Natural killer cell (primary cell): Measurements from ENCODE around the gene VAV3. TPM values are rescaled to one million over a fixed set of nuclear protein-coding genes. Genes with fewer than 3 reads are reported as not detected.

Experiments
- ATAC-seq, 3 donors: fragments of 150-1000 bp in 2 of 3; fragments of 200-7000 bp in 1 of 3; cut with Tn5 transposase; 1 replicate in 1 of 3; 2 replicates in 2 of 3; pipeline ENCODE4 v1.10.0; 2021; ENCODE audit warnings: mild to moderate bottlenecking in 2 of 3, moderate library complexity in 2 of 3
- DNase-seq, 2 donors: peaks; one replicate each; pipeline versions ENCODE4 v3.0.0 to v3.0.0-alpha.2; 2013 to 2021; ENCODE audit warnings: mixed read lengths in 1 of 2
- H3K27ac ChIP-seq: one replicate; pipeline ENCODE4 v1.5.1; 2013; ENCODE audit warnings: mild to moderate bottlenecking, low read length
- H3K27me3 ChIP-seq: one replicate; pipeline ENCODE4 v1.6.1; 2013; ENCODE audit warnings: low read length; ENCODE audit not compliant: control insufficient read depth, insufficient read depth
- H3K36me3 ChIP-seq: one replicate; pipeline ENCODE4 v1.6.1; 2013; ENCODE audit warnings: low read length; ENCODE audit not compliant: control insufficient read depth, insufficient read depth
- H3K4me1 ChIP-seq: one replicate; pipeline ENCODE4 v1.6.1; 2013; ENCODE audit warnings: low read length; ENCODE audit not compliant: control insufficient read depth, insufficient read depth
- H3K4me3 ChIP-seq: one replicate; pipeline ENCODE4 v1.5.1; 2013; ENCODE audit warnings: low read length
- H3K9me3 ChIP-seq: one replicate; pipeline ENCODE4 v1.6.1; 2013; ENCODE audit warnings: low read length; ENCODE audit not compliant: control insufficient read depth, insufficient read depth
- H3K27ac Mint-ChIP-seq, 2 donors: one replicate each; pipeline ENCODE4 v1.8.0; 2022; ENCODE audit warnings: mild to moderate bottlenecking in 2 of 2, mixed read lengths in 2 of 2, moderate library complexity in 1 of 2
- H3K27me3 Mint-ChIP-seq, 2 donors: one replicate each; pipeline ENCODE4 v1.8.0; 2022; ENCODE audit warnings: low read depth in 2 of 2, mixed read lengths in 2 of 2
- H3K36me3 Mint-ChIP-seq: one replicate; pipeline ENCODE4 v1.8.0; 2022; ENCODE audit warnings: mixed read lengths
- H3K4me1 Mint-ChIP-seq, 2 donors: one replicate each; pipeline ENCODE4 v1.8.0; 2022; ENCODE audit warnings: mixed read lengths in 2 of 2
- H3K4me3 Mint-ChIP-seq: one replicate; pipeline ENCODE4 v1.8.0; 2022; ENCODE audit warnings: mild to moderate bottlenecking, moderate library complexity, mixed read lengths
- H3K9me3 Mint-ChIP-seq, 2 donors: one replicate each; pipeline ENCODE4 v1.8.0; 2022; ENCODE audit warnings: mixed read lengths in 2 of 2
- CTCF ChIP-seq: fragments of 200-600 bp; IDR thresholded peaks from one replicate; pipeline ENCODE4 v1.8.0; 2022; ENCODE audit warnings: antibody characterized with exemption
- WGBS: methylation state at CpG from one replicate; pipeline ENCODE4 v1.1.7; 2013; ENCODE audit warnings: missing lambda C conversion rate; ENCODE audit not compliant: insufficient coverage; 5-methylcytosine and 5-hydroxymethylcytosine counted together
- intact Hi-C: fragments of 100-400 bp; cut with micrococcal nuclease; formaldehyde crosslinking; loops from one replicate; pipeline ENCODE4 v1.14.2; 2022
- total RNA-seq, 4 donors: library from RNA; stranded (reverse); fragments of 120-200 nt in 1 of 4; gene quantifications; one replicate each; pipeline versions ENCODE4 v1.2.3 to v1.2.4, GENCODE V29; 2013 to 2022

Gene VAV3
- total RNA-seq, 3 donors from 2014 or later (not counting 1 experiment from before 2014, with no cell fraction given), result 95.8 to 101 (median 96.6) TPM

GRCh38 chr1:107975851-107976250, 10.9 kb upstream of the VAV3 start:
- no peak for ATAC-seq

DNA sequence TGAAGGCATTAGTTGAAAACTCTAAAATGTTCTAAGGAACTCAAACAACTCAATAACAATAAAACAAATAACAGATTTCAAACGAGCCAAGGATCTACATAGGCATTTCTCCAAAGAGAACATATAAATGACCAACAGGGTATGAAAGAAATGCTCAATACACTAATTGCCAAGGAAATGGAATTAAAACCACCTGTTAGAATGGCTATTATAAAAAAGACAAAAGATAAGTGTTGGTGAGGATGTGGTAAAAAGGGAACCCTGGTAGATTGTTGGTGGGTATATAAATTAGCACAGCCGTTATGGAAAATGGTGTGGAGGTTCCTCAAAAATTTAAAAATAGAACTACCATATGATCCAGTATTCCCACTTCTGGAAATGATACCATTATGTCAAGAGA, 9.1 kb upstream of the VAV3 start:
- ATAC-seq, result no peak

More at GRCh38 chr1:107975851-107976250, 10.9 kb upstream of the VAV3 start:
- no peaks in the 10 kb centered on the region for H3K4me1 ChIP-seq
- Mint-ChIP-seq H3K36me3 (no peaks in the 10 kb centered on the region), H3K9me3 (no peaks in the 10 kb centered on the region), H3K4me1 (peaks cover 16% of the 10 kb centered on the region in 2 donors), H3K27me3 (no peaks in the 10 kb centered on the region), H3K27ac (no peak overlapping the region), H3K4me3 (no peak overlapping the region)
- H3K27me3 ChIP-seq, result no peaks in the 10 kb centered on the region
- no peaks in the 10 kb centered on the region for H3K36me3 ChIP-seq
- H3K4me3 ChIP-seq, result no peak overlapping the region
- no peak for DNase-seq
- H3K27ac ChIP-seq, result no peak overlapping the region
- no peak for TF ChIP-seq CTCF
- intact Hi-C loops, result no loop called here
- WGBS, result 100% methylated on average over 4 of the region's 4 CpGs
- H3K9me3 ChIP-seq, result no peaks in the 10 kb centered on the region

GRCh38 chr1:107972391-107973180, 7.6 kb upstream of the VAV3 start:
- no peak for DNase-seq
- WGBS, result 73% methylated on average over 2 of the region's 3 CpGs

More for the DNA sequence above, 9.1 kb upstream of the VAV3 start:
- H3K27ac ChIP-seq, result no peak overlapping the region
- no peaks in the 10 kb centered on the region for H3K4me1 ChIP-seq
- H3K27me3 Mint-ChIP-seq, result no peaks in the 10 kb centered on the region
- no peak for TF ChIP-seq CTCF
- no peak overlapping the region for H3K4me3 ChIP-seq
- H3K9me3 Mint-ChIP-seq, result no peaks in the 10 kb centered on the region
- WGBS, result no CpG with 5 or more reads among the region's 2 CpGs
- no peaks in the 10 kb centered on the region for H3K9me3 ChIP-seq
- no peaks in the 10 kb centered on the region for H3K36me3 ChIP-seq
- H3K27ac Mint-ChIP-seq, result no peak overlapping the region
- intact Hi-C loops, result no loop called here
- H3K36me3 Mint-ChIP-seq, result no peaks in the 10 kb centered on the region
- DNase-seq, result no peak
- H3K27me3 ChIP-seq, result no peaks in the 10 kb centered on the region
- H3K4me1 Mint-ChIP-seq, result peaks cover 10 to 16% of the 10 kb centered on the region in 2 donors
- no peak overlapping the region for H3K4me3 Mint-ChIP-seq

More at GRCh38 chr1:107972391-107973180, 7.6 kb upstream of the VAV3 start:
- no peaks in the 10 kb centered on the region for H3K36me3 Mint-ChIP-seq
- no peaks in the 10 kb centered on the region for H3K27me3 ChIP-seq
- no peaks in the 10 kb centered on the region for H3K4me1 ChIP-seq
- no peak for ATAC-seq
- no peaks in the 10 kb centered on the region for H3K9me3 ChIP-seq
- no peaks in the 10 kb centered on the region for H3K36me3 ChIP-seq
- no peak overlapping the region for H3K4me3 ChIP-seq
- TF ChIP-seq CTCF, result no peak
- peaks cover 10 to 16% of the 10 kb centered on the region in 2 donors for H3K4me1 Mint-ChIP-seq
- H3K27ac Mint-ChIP-seq, result no peak overlapping the region
- no peak overlapping the region for H3K4me3 Mint-ChIP-seq
- H3K27me3 Mint-ChIP-seq, result no peaks in the 10 kb centered on the region
- no peaks in the 10 kb centered on the region for H3K9me3 Mint-ChIP-seq
- intact Hi-C loops, result no loop called here
- no peak overlapping the region for H3K27ac ChIP-seq
